Activated naive CD4-positive, alpha-beta T cell treated with anti-CD3 and anti-CD28 coated beads, Interleukin-2, amount 50 U/mL, for 16 hours (primary cell): Measurements from ENCODE around the gene MORN1.

Source experiments
- DNase-seq: peaks from one replicate; pipeline ENCODE4 v3.0.0-alpha.2; 2020

The MORN1 gene

DNA sequence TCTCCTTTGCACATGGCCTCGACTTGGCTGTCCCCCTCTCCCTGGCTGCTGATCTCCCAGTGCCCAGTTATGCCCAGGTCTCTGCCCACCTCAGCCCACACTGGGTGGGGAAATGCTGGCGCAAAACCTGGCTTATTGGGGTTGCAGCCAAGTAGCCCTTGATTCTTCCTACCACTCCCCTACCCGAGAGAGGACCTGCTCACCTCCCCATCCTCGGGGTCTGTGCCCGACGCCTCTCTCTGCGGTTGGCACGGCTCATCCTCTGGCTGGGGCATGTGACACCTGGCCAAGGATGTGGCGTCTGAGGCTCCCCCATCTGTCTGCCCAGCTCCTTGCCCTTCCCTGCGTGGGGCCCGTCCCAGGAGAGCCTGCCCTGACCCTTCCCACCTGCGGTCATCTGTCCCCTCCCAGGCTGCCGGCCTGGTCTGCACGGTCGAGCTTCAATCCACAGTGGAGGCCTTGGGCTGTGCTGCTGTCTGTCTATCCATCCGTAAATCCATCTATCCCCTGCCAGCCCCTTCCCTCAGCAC lies 27.5 kb upstream of the MORN1 start:
- DNase-seq = no peak

DNA sequence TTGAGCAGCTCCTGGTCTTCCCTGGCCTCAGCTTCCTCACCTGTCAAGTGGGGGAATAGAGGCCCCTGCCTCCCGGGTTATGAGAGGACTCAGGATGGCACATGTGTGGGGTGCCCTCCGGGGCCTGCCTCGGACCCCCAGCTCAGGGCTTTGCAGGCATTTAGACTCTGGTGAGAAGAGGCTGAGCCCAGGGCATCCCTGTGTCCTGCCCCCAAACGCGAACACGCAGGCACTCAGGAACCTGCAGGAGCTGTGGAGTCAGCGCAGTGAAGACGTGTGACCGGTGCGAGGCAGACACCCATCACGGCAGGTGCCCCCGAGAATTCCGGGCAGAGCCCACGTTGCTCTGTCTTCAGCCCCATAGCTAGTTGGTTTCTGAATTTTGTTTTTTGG lies 26.5 kb upstream of the MORN1 start:
- DNase-seq = no peak

DNA sequence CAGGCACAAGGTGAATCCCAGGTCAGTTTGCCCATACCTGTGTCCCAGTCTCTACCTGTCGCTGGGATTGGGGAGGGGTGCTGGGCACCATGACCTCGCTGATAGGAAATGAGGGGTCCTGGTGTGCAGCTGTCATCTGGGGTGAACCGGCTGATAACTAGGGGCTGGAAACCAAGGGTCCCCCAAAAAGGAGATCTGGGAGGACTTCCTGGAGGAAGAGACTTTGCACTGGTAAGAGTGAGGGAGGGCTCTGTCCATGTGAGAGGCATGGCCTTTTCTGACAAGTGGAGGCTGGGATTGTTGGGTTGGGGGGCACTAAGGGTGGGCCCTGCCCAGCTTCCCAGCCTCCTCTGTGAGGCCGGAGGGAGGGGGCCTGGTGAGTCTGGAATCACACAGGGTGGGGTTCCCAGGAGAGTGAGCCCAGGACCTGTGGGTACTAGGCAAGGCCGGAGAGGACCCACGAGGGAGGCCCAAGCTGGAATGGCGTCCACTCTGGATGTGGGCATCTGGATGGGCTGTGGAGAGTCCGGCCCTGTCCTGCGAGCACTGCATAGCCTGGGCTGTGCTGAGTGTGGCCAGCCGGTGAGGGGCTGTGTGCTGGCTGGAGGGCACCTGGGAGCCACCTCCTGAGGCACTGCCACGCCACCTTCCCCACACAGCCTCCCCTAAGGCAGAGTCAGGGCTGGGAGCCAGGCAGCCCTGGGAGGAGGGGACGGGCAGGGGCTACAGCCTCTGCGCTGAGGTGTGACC lies 25.9 kb upstream of the MORN1 start:
- DNase-seq = no peak

DNA sequence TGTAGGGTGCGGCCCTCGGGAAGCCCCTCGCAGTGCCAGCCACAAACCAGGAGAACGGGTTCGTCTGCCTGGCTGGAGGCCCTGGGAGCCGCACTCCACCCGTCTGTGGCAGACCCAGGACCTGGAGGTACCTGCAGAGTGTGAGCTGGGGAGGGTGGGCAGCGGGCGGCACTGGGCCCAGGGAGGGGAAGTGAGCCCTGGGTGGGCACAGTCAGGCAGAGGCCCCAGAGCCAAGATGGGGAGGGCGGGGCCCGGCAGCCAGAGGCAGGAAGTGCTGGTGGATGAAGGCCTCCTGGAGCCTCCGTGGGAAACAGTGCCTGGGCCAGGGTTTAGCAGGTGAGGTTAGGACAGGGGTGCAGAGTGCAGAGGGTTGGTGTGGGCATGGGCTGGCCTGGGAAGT lies 25.0 kb upstream of the MORN1 start:
- peak; percentile 31 for DNase-seq

DNA sequence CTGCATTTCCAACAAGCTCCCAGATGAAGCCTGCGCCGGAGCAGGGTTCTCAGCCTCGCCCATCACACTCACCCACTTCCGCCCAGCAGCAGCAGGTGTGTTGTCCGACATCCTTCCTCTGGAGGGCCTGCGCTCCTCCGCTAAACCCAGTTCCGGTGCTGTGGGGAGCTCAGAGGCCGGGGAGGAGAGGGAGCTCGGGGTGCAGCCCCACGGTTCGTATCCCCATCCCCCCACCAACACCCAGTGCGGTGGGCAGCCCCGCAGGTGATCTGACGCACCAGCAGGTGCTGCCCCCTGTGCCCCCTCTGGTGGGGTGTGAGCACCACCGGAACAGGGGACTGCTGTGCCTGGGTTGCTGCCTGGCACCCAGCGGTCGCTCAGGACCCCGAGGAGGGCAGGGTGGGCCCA lies 24.5 kb upstream of the MORN1 start:
- DNase-seq = peak; percentile 41

DNA sequence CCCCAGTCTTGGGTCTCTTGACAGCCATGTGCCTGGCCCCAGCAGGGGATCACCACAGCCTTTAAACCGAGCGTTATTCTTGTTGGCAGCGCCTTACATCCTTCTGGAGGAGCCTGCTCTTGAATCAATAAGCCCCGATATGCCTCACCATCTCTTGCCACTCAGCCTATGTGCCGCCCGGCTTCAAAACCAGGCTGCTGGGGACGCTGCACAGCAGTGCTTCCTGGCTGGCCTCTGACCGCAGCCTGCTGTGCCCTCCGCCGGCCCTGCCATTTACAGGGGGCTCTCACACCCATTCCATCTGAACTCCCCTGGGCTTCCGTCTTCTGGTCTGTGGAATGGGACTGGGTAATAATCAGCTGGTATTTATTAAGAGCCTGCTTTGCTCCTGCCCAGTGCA lies 24.0 kb upstream of the MORN1 start:
- no peak for DNase-seq

DNA sequence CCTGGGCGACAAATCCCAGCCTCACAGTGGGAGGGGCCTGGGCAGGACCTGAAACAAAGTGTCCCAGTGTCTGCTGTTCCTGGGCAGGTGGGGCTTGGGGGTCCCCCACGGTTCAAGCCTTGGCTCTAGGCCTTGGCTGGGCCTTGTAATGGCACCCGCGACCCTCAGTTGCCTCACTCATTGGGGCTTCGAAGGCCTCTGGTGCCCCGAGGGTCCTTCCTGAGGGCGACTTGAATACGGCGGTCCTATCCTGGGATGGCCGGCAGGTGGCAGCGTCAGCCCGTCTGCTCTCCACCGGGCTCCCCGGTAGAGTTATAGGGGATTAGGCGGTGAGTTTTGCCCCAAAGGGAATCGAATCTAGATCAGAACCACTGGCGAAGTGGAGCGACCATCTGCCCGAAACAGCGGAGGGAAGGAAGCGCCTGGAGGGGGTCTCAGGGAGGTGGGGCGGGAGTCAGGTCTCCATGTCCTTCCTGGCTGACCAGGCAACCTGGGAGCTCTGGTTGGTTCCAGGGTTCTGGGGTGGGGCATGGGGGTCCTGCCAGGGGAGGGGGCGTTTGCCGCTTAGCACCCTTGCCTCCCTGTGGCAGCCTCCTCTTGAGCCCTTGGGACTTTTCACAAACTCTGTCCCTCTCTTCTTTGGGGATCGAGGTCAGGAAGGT lies 23.1 kb upstream of the MORN1 start:
- DNase-seq = peak; percentile 81

DNA sequence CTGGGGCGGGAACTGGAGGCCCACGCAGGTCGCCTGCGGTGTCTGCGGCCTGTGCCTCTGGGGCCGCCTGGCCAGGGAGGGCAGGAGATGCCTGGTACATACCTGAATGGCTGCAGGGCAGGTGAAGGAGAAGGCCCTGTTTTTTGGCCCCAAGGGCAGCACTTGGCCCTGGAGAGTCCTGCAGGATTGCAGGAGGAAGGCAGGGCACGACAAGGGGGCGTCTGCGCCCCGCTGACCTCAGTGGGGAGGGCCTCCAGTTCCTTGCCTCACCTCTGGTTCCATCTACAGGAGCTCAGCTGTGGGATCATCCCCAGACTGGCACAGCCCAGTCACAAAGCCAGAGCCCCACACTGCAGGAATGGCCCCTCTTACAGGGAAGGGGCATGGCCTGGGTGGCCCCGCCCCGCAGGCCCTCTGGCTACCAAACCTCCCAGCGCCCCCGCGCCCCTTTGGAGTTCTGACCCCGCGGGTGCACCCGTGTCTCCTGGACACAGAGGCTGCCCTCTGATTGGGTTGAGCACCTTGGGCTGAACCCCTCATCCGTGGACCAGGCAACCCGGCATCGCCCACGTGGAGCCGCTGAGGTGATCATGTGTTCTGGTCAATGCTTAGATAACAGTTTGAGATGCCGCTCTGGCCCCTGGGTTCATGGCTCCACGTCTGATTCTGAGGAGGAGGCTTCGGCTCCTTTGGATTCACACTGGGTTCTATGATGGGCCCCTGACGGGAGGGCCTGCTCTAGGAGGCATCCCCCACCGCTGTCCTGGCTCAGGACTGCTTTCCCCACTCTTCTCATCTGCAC lies 22.3 kb upstream of the MORN1 start:
- DNase-seq = no peak

DNA sequence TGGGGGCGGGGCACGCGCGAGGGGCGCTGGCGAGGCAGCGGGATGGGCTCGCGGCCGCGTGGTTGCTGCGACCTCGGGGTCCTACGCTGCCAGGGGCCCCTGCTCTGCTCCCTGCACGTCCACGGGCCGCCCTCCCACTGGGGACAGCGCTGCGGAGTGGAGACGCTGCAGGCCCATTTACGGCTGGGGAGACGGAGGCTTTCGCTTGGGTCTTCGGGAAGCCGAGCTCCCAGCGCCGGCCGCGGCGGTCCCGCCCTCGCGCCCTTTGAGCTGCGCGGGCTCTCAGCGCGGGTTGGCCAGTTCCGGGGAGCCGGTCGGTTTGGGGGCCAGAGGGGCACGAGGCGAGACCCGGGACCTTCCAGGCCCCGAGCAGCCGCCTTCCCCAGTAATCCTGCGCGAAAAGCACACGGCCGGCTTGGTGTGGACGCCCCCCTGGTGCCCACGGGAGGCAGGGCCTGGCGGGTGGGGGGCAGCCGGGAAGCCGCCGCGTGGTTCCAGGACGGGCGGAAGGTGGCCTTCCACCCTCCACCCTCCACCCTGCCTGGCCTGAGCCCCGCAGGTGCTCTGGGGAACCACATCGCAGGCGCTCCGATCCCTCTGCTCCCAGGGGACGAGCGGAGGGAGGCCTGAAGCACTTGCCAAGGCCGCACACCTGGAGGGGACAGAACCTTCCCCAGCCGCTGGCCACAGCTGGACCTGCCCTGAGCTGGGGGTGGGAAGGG lies 21.6 kb upstream of the MORN1 start:
- DNase-seq = no peak

DNA sequence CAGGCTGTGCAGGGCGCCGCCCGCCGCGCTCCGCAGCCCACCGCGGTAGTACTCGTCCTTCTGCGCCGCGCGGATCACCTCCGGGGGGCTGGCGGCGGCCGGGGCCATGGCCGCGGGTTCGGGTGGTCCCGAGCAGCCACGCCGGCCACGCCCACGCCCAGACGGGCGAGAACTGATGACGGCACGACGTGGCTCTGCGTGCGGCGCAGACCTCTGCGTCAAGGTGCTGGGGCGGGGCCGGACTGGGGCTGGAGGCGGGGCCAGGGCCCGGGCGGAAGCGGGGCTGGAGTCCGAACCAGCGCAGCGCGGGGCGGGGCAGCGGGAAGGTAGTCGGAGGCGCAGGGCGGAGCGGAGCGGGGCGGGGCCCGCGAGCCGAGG lies 21.0 kb upstream of the MORN1 start, which contains the start of gene PEX10:
Gene PEX10 (minus strand): TSS at position 170 of the 378 bp plus-strand sequence. CDS start 62 bp downstream, at position 108.
- peak; percentile 100 for DNase-seq

DNA sequence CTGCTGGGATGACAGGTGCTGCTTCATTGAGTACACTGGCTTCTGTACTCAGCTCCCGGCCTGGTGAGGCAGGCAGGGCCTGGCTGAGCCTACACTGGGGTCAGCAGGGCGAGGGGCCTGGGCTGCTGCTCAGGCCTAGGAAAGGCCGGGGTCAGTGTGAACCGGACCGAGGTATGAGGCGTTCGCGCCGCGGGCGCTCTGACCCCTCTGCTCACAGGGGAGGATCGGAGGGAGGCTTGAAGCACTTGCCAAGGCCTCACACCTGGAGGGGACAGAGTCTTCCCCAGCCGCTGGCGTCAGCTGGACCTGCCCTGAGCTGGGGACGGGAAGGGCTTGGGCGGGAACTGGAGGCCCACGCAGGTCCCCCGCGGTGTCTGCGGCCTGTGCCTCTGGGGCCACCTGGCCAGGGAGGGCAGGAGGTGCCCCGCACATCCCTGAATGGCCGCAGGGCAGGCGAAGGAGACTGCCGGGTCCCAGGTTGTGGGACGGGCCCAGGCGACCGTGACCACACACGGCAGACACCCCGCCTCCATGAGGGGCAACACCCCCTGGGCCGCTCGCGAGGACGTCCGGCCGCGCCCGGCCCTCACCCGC lies 20.5 kb upstream of the MORN1 start:
- DNase-seq = no peak

DNA sequence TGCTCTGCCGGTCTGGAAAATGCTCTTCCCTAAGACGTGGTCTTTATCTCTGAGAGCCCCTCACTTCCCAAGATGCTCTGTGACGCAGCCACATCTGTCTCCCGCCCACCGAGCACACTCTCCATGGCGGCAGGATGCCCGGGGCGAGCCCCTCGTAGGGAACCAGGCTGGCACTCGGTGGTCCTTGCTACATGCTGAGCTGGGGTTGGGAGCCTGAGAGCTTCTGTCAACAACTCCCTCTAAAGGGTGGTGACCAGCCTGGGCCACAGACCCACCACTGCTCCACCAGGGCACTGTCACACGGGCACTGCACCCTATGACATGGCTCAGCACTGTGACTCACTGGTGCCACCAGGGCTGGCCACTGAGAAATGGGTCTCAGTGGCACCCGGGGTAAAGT lies 18.4 kb upstream of the MORN1 start:
- no peak for DNase-seq

DNA sequence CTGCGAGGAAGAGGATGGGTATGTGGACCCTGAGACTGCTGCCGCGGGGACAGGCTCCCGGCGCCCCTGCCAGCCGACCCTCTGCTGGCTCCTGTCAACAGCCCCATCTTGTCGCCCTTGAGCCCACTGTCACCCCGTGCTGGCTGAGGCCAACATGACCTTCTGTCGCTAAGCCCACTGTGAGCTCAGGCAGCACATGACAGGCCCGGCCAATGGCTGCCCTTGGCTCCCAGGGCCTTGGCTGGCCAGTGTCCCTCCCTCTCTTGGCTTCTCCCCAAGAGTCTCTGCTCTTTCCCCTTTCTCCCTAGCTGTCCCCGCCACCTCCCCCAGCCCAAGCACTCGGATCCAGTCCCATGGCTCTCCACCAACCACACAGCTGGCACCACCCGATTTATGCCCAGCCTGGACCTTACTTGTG lies 17.5 kb upstream of the MORN1 start:
- DNase-seq = no peak

DNA sequence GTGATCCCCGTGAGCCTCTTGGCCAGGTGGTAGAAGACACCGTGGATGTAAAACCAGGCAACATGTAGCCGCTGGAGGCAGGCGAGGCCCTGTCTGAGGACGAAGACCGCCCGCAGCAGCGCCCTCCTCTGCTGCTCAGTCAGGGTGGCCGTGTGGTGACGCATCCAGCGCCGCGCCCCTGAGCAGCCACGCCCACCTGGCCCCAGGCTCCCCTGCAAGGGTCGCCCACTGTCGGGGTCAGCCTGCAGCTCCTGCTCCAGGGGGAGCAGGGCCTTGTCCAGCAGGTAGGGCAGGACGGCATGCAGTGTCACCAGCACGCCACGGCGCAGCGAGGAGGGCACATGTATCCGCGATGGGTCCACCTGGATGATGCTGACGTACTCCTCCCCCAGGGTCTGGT lies 17.1 kb upstream of the MORN1 start:
- no peak for DNase-seq

DNA sequence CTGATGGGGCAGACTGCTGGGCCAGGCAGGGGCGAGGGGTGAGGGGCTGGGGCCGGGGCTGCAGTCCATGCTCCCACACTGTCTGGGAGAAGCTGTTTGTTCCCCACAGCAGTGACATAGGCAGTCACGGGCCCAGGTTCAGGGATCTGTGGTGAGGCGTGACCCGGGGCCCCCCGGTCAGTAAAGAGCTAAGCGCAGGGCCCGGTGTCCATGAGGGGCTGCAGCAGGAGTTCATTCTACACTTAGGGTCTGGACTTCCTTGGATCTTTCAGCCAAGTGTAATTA lies 16.6 kb upstream of the MORN1 start:
- no peak for DNase-seq

DNA sequence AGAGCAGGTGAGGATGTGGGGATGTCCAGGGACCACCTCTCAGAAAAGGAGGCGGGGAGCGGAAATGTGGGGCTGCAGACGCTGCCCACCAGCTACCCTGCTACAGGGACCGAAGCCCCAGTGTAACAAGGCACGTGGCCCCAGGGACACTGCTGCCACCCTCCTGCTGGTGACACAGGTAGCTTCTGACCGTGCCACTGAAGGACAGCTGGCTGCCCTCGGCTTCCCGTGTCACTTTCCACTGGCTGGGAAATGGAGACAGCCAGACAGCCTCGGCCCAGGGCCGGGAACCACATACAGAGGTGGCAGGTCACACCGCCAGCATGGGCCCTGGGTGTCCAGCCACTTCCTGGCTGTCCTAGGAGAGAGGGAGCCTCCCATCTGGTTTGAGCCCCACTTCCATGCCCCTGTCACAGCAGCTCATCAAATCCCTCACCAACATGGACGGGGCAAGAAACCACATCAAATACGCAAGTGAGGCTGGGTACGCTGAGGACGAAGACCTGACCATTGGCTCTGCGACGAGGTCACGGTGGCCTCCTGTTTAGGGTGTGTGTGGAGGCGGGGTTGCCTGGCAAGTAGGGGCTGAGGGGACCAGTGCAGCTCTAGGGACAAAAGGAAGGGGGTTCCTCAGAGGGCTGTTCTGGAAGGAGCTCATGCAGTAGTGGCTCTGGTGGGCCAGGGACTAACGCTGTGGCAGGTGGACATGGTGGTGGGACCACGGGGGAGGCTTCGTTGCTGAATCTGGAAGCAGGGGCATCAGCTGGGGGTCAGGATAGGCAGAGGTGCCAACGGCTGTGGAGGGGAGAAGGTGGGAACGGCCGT lies 16.0 kb upstream of the MORN1 start:
- no peak for DNase-seq

DNA sequence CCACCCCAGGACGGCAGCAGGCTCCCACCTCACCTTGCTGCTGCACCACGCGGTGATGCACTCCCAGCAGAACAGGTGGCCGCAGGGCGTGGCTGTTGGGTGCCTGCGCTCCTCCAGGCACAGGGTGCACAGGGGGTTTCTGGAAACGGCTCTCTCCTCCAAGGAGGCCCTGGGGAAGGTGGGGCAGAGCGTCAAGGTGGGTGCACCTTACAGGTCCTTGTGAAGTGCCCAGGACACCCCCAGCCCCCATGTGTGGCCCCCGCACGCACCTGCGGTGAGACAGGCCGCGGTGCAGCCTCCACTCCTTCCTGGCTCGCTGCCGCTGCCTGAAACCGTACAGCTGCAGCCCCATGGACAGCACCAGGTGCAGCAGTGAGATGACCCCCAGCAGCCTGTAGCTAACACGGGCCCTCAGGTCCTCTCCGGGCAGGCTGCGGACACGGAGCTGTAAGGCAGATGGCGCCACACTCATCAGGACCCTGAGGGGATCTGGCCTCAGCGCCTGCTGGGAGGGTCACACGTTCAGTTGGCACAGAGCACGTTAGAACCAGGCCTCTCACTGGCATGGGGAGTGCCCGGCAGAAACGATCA lies 15.2 kb upstream of the MORN1 start:
- no peak for DNase-seq

DNA sequence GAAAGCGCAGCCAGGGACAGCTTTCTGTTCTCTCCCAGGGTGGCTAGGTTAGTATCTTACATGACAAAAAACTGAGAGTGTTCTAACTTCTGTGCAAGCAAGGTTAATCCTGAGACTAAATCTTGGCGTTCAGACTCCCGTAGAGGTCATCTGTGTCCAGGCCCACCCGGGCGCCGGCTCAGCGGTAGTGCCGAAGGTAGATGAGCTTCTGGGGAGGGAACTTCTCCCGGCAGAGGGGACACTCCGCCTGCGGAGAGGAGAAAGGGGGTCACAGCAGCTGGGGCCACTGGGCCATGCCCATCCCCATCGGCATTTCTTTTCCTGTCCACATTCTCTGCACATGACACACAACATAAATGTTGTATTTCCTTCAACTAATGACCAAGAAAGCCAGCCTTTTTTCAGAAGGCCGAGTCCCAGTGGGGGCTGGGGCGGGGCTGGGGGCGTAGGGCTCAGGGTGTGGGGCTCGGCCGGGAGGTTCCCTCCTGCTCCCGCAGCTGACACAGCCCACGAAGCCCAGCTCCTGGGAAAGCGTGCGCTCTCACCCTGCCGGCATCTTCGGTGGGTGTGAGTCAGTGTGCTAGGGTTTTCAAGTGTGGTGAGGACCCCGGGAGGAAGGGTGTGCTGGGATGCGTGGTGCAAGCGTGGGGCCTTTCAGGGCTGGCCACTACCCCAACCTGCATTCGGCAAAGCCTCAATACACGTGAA lies 14.4 kb upstream of the MORN1 start:
- DNase-seq = no peak

DNA sequence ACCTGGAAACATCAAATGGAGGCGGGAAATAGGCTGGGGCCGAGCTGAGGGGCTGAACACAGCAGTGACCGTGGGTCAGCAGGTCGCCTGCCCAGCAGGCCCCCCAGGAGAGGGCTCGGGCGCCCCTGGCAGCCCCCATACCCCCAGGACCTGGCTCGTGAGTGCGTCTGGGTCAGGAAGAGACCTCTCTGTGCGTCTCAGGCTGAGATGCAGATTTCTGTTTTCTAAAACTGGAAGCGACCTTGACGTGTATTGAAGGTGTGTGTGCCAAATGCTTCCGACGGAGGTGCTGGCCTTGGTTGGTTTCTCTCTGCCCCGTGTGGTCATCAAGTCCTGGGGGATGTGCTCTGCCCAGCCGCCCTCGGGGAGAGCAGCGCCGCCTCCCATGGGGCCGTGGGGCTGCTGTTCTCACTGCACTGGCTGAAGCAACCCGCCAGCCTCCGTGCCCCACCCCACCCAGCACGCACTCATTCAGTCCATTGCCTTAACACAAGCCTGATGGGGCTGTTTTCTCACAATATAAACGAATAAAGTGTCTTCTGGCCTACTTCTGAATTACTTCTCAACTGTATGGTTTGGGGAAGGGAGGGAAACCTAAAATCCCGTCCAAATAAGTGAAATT lies 13.6 kb upstream of the MORN1 start:
- DNase-seq = no peak
